Measurements from ENCODE around the gene CALML5.

GRCh38 chr10:5525561-5526341, 26.4 kb upstream of the CALML5 start:
- TF ChIP-seq, protein P1, sequence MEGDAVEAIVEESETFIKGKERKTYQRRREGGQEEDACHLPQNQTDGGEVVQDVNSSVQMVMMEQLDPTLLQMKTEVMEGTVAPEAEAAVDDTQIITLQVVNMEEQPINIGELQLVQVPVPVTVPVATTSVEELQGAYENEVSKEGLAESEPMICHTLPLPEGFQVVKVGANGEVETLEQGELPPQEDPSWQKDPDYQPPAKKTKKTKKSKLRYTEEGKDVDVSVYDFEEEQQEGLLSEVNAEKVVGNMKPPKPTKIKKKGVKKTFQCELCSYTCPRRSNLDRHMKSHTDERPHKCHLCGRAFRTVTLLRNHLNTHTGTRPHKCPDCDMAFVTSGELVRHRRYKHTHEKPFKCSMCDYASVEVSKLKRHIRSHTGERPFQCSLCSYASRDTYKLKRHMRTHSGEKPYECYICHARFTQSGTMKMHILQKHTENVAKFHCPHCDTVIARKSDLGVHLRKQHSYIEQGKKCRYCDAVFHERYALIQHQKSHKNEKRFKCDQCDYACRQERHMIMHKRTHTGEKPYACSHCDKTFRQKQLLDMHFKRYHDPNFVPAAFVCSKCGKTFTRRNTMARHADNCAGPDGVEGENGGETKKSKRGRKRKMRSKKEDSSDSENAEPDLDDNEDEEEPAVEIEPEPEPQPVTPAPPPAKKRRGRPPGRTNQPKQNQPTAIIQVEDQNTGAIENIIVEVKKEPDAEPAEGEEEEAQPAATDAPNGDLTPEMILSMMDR (conservative IDR thresholded peaks at IDR 0.05 in 1 of 2, IDR thresholded peaks at IDR 0.05 in 1 of 2; ENCODE audit: low read depth in 1 of 2, low read length in 2 of 2): no peak
- no peak for TF ChIP-seq EZH2 (IDR thresholded peaks at IDR 0.05; ENCODE audit: low read length, missing control alignments)
